BE2C (cell line): Measurements from ENCODE around the gene CSRNP3.

Experiments
- DNase-seq: peaks from one replicate; pipeline ENCODE4 v3.0.0-alpha.2; 2020
- H3K27me3 ChIP-seq: fragments of 250-450 bp; sonication (Bioruptor Pico); 2 replicates; pipeline ENCODE4 v1.5.1; 2020; ENCODE audit warnings: mild to moderate bottlenecking
- H3K36me3 ChIP-seq: fragments of 250-450 bp; sonication (Bioruptor Pico); 2 replicates; pipeline ENCODE4 v1.5.1; 2020; ENCODE audit warnings: mild to moderate bottlenecking
- H3K4me1 ChIP-seq: fragments of 250-450 bp; sonication (Bioruptor Pico); 2 replicates; pipeline ENCODE4 v1.5.1; 2020
- H3K4me3 ChIP-seq: 2 replicates; pipeline ENCODE4 v1.5.1; 2011; ENCODE audit warnings: low read depth, low read length
- H3K9me3 ChIP-seq: fragments of 250-450 bp; sonication (Bioruptor Pico); 2 replicates; pipeline ENCODE4 v1.5.1; 2020
- CTCF ChIP-seq: IDR thresholded peaks from 2 replicates; pipeline ENCODE4 v1.5.1; 2012; ENCODE audit warnings: mild to moderate bottlenecking, low read depth, low read length

CSRNP3 gene

GRCh38 chr2:165617741-165618481 is 148.4 kb downstream of the CSRNP3 start:
- Histone ChIP-seq H3K9me3 (no peaks in the 10 kb centered on the region), H3K4me1 (no peaks in the 10 kb centered on the region), H3K4me3 (no peak overlapping the region), H3K36me3 (no peaks in the 10 kb centered on the region), H3K27me3 (no peaks in the 10 kb centered on the region)
- TF ChIP-seq CTCF: no peak
- peak; percentile 8 for DNase-seq

- no peak overlapping the region for H3K4me3 ChIP-seq
- no peak for TF ChIP-seq CTCF
- H3K27me3 ChIP-seq: no peaks in the 10 kb centered on the region
- DNase-seq: no peak
- H3K9me3 ChIP-seq: no peaks in the 10 kb centered on the region
- H3K4me1 ChIP-seq: no peaks in the 10 kb centered on the region
- H3K36me3 ChIP-seq: no peaks in the 10 kb centered on the region
Observed at GRCh38 chr2:165618806-165619205, 149.3 kb downstream of the CSRNP3 start.

GRCh38 chr2:165621086-165621560 is 151.6 kb downstream of the CSRNP3 start:
- Histone ChIP-seq H3K4me3 (no peak overlapping the region), H3K9me3 (no peaks in the 10 kb centered on the region), H3K4me1 (no peaks in the 10 kb centered on the region), H3K27me3 (no peaks in the 10 kb centered on the region), H3K36me3 (no peaks in the 10 kb centered on the region)
- TF ChIP-seq CTCF: no peak
- no peak for DNase-seq

GRCh38 chr2:165623161-165623560 is 153.7 kb downstream of the CSRNP3 start:
- no peaks in the 10 kb centered on the region for H3K4me1 ChIP-seq
- no peaks in the 10 kb centered on the region for H3K27me3 ChIP-seq
- H3K9me3 ChIP-seq: no peaks in the 10 kb centered on the region
- DNase-seq: no peak
- TF ChIP-seq CTCF: no peak
- no peaks in the 10 kb centered on the region for H3K36me3 ChIP-seq
- no peak overlapping the region for H3K4me3 ChIP-seq

GRCh38 chr2:165623783-165624469 is 154.4 kb downstream of the CSRNP3 start:
- Histone ChIP-seq H3K9me3 (no peaks in the 10 kb centered on the region), H3K4me3 (no peak overlapping the region), H3K27me3 (no peaks in the 10 kb centered on the region), H3K36me3 (no peaks in the 10 kb centered on the region), H3K4me1 (no peaks in the 10 kb centered on the region)
- no peak for DNase-seq
- TF ChIP-seq CTCF: no peak

- no peak for TF ChIP-seq CTCF
- no peak for DNase-seq
- Histone ChIP-seq H3K4me1 (no peaks in the 10 kb centered on the region), H3K4me3 (no peak overlapping the region), H3K27me3 (no peaks in the 10 kb centered on the region), H3K36me3 (no peaks in the 10 kb centered on the region), H3K9me3 (no peaks in the 10 kb centered on the region)
Observed at GRCh38 chr2:165624470-165624800, 154.9 kb downstream of the CSRNP3 start.
